Mucosa of descending colon (tissue), 3 donors: ENCODE data around the gene CEP112. TPM values are rescaled to one million over a fixed set of nuclear protein-coding genes. Genes with fewer than 3 reads are reported as not detected.

ENCODE experiments used
- ATAC-seq: fragments of 200-7000 bp; cut with Tn5 transposase; one replicate; pipeline ENCODE4 v1.9.1; 2020; ENCODE audit warnings: mild to moderate bottlenecking, moderate library complexity
- DNase-seq, 3 donors: peaks; one replicate each; pipeline ENCODE4 v3.0.0-alpha.2; 2020
- H3K36me3 ChIP-seq: fragments of 200-600 bp; one replicate; pipeline ENCODE4 v1.8.0; 2021; ENCODE audit warnings: low read depth, mild to moderate bottlenecking
- H3K4me1 ChIP-seq: fragments of 200-600 bp; one replicate; pipeline ENCODE4 v1.8.0; 2021; ENCODE audit warnings: low read depth, mild to moderate bottlenecking
- H3K4me3 ChIP-seq: fragments of 200-600 bp; one replicate; pipeline ENCODE4 v1.8.0; 2021; ENCODE audit warnings: mild to moderate bottlenecking
- H3K9me3 ChIP-seq: fragments of 200-600 bp; one replicate; pipeline ENCODE4 v1.8.0; 2021; ENCODE audit warnings: mild to moderate bottlenecking
- intact Hi-C, 2 donors: fragments of 100-400 bp; cut with DNase I in 1 of 2; cut with micrococcal nuclease in 1 of 2; formaldehyde crosslinking; loops; one replicate each; pipeline versions ENCODE4 v1.11.0 to v1.11.1; 2022; cut with DNase I, micrococcal nuclease
- total RNA-seq, 3 donors: library from RNA; stranded (reverse); fragmentation: NEBNext Ultra II Directional in 2 of 3; extraction: Animal tissue kit (Norgen Biotek cat#: 25700) in 2 of 3; gene quantifications; one replicate each; pipeline versions ENCODE4 v1.2.1 to v1.2.4, GENCODE V29; 2021 to 2023
- TF ChIP-seq, protein P1 (sequence below): fragments of 200-600 bp; IDR thresholded peaks from one replicate; pipeline ENCODE4 v1.8.0; 2022; ENCODE audit warnings: antibody characterized with exemption, mild to moderate bottlenecking
- donor health status: DM: no; HTN: no; CAD: no; lungs with moderate emphysema.
- donor health status: DM: no; HTN: no; CAD: no.
- donor health status: DM: no; HTN: yes; CAD: no.

CEP112 gene
- total RNA-seq, 3 donors from 2014 or later = 6.3 to 18.5 (median 7.0) TPM

- Histone ChIP-seq H3K4me1 (no peaks in the 10 kb centered on the region), H3K9me3 (no peaks in the 10 kb centered on the region), H3K4me3 (no peak overlapping the region), H3K36me3 (no peaks in the 10 kb centered on the region)
- TF ChIP-seq, protein P1, sequence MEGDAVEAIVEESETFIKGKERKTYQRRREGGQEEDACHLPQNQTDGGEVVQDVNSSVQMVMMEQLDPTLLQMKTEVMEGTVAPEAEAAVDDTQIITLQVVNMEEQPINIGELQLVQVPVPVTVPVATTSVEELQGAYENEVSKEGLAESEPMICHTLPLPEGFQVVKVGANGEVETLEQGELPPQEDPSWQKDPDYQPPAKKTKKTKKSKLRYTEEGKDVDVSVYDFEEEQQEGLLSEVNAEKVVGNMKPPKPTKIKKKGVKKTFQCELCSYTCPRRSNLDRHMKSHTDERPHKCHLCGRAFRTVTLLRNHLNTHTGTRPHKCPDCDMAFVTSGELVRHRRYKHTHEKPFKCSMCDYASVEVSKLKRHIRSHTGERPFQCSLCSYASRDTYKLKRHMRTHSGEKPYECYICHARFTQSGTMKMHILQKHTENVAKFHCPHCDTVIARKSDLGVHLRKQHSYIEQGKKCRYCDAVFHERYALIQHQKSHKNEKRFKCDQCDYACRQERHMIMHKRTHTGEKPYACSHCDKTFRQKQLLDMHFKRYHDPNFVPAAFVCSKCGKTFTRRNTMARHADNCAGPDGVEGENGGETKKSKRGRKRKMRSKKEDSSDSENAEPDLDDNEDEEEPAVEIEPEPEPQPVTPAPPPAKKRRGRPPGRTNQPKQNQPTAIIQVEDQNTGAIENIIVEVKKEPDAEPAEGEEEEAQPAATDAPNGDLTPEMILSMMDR = no peak
- ATAC-seq = no peak
- no peak for DNase-seq
- intact Hi-C loops = no loop called here
Measured at GRCh38 chr17:65926599-65926998, 265.3 kb downstream of the CEP112 start.

- H3K36me3 ChIP-seq = no peaks in the 10 kb centered on the region
- intact Hi-C loops = no loop called here
- no peak for ATAC-seq
Measured at GRCh38 chr17:65925606-65926307, 266.2 kb downstream of the CEP112 start.

GRCh38 chr17:65920996-65921395 is 270.9 kb downstream of the CEP112 start:
- Histone ChIP-seq H3K9me3 (no peaks in the 10 kb centered on the region), H3K36me3 (no peaks in the 10 kb centered on the region), H3K4me3 (no peak overlapping the region), H3K4me1 (no peaks in the 10 kb centered on the region)
- intact Hi-C loops = no loop called here
- TF ChIP-seq, protein P1 = no peak
- DNase-seq = peak in 1 of 3 donors; percentile 41
- peak; percentile 95 for ATAC-seq

More at GRCh38 chr17:65925606-65926307, 266.2 kb downstream of the CEP112 start:
- H3K4me3 ChIP-seq = no peak overlapping the region
- no peaks in the 10 kb centered on the region for H3K4me1 ChIP-seq
- TF ChIP-seq, protein P1 = no peak
- H3K9me3 ChIP-seq = no peaks in the 10 kb centered on the region
- DNase-seq = no peak

DNA sequence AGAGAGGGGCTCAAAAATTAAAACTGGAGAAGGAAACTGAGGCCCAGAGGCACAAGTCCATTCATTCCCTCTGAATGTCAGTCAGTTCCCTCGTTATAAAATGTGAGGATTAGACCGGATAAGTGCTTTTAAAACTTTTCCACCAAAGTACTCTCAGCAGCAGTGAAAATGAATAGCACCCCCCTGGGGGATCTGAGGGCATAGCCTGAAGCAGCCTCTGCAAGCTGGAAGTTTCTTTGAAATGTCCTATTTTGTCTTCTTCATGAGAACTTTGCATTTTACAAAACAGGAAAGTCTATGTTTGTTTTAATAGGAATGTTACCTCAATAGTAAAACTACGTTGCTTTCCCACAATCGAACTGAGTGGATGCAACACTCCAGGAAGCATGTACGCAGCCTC is 273.0 kb downstream of the CEP112 start:
- intact Hi-C loops = no loop called here
- Histone ChIP-seq H3K36me3 (no peaks in the 10 kb centered on the region), H3K4me1 (no peaks in the 10 kb centered on the region), H3K9me3 (no peaks in the 10 kb centered on the region), H3K4me3 (no peak overlapping the region)
- TF ChIP-seq, protein P1 = no peak
- DNase-seq (no peak), ATAC-seq (no peak)

DNA sequence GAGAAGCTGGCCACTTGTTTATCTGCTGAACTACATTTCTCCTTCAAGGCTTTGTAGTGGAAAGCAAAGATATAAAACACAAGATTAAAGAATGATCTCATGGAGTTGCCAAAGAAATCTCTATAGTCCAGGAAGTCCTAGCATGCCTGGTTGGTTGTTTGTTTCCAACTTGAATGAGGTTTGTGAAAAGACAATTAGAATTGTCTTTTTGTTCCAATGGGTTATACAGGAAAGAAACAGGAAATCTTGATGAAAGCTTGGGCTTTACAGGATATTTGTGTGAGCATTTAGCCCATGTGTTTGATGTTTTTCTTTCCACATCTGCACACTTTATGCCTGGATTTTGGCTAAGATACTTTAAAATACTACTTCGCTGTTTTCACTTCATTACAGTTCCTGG is 273.4 kb downstream of the CEP112 start:
- no peak for ATAC-seq
- Histone ChIP-seq H3K4me3 (no peak overlapping the region), H3K36me3 (no peaks in the 10 kb centered on the region), H3K4me1 (no peaks in the 10 kb centered on the region), H3K9me3 (no peaks in the 10 kb centered on the region)
- TF ChIP-seq, protein P1 = no peak
- no peak for DNase-seq
- intact Hi-C loops = no loop called here
